Right renal pelvis (tissue), 4 donors: ENCODE data around the gene ZNF724. TPM values are rescaled to one million over a fixed set of nuclear protein-coding genes. Genes with fewer than 3 reads are reported as not detected.
"Not testable (repeated sequence)": the region's sequence is repeated elsewhere in the genome, so short reads cannot be mapped to it uniquely, and the experiment has no call there.

Experiments
- DNase-seq, 4 donors: peaks; one replicate each; pipeline ENCODE4 v3.0.0-alpha.2; 2013; ENCODE audit warnings: low read depth in 4 of 4, low spot score in 3 of 4, missing footprints in 1 of 4
- polyA plus RNA-seq, 4 donors: library from polyadenylated mRNA; unstranded; fragments of 120-200 nt; gene quantifications; one replicate each; pipeline ENCODE4 v1.2.1, GENCODE V29; 2013; ENCODE audit not compliant: insufficient read length in 4 of 4

The ZNF724 gene
- polyA plus RNA-seq, 4 donors = 4.3 to 5.4 (median 4.5) TPM

GRCh38 chr19:23254141-23254910 lies 4.1 kb upstream of the ZNF724 start:
- DNase-seq = no peak

GRCh38 chr19:23253256-23253655 lies 3.1 kb upstream of the ZNF724 start:
- not testable (repeated sequence) for DNase-seq

- DNase-seq = no peak
These were observed 8.8 kb downstream of the ZNF724 start for GRCh38 chr19:23241419-23241818.

- no peak for DNase-seq
These were observed 27.1 kb downstream of the ZNF724 start for GRCh38 chr19:23222998-23223652.

GRCh38 chr19:23203841-23204344 lies 46.3 kb downstream of the ZNF724 start:
- no peak for DNase-seq

GRCh38 chr19:23190341-23190740 lies 59.9 kb downstream of the ZNF724 start:
- DNase-seq = no peak

- DNase-seq = no peak
These were observed 66.9 kb downstream of the ZNF724 start for GRCh38 chr19:23183251-23183650.

Other genes starting within 250 kb of the ZNF724 start
- 1 to 10 TPM in 1 of 4 donors, under 1 TPM in 3; 0.12 to 1.0 (median 0.22) TPM for gene ZNF728, start 247.2 kb downstream of the ZNF724 start, polyA plus RNA-seq
- gene ZNF730, start 133.4 kb downstream of the ZNF724 start, polyA plus RNA-seq = 1 to 10 TPM; 4.6 to 9.1 (median 6.5) TPM
- 10 to 100 TPM; 45.4 to 67.5 (median 62.5) TPM for gene ZNF91, start 145.1 kb upstream of the ZNF724 start, polyA plus RNA-seq